ENCODE data around the gene CACNA1E. TPM values are rescaled to one million over a fixed set of nuclear protein-coding genes. Genes with fewer than 3 reads are reported as not detected.

CACNA1E gene
- total RNA-seq, 1 experiment from 2014 or later = 0.05 TPM

DNA sequence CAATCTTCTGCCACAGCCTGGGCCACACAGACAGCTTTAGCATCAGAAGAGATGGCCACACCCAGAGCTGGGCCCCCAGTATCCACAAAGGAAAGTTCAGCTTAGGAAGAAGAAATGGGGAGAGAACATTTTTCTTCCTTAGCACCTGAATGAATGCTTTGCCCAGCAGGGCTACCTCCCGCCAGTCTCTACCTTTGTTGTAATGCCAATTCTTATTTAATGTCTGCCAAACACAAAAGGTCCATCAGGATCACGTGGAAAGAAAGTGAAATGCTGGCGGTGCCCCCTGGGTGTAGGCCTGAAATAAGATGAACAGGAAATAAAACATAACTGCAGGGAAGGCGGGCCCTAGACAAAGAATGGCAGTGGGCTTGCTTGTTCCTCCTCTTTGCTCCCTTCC is 125.6 kb downstream of the CACNA1E start:
- Mint-ChIP-seq H3K4me3 (ENCODE audit: unreplicated experiment) (no peak overlapping the region), H3K4me1 (ENCODE audit: insufficient read depth, unreplicated experiment) (no peaks in the 10 kb centered on the region), H3K36me3 (ENCODE audit: insufficient read depth, unreplicated experiment) (no peaks in the 10 kb centered on the region), H3K27ac (ENCODE audit: low read depth, unreplicated experiment) (no peak overlapping the region), H3K27me3 (ENCODE audit: insufficient read depth, unreplicated experiment) (peaks cover 38% of the 10 kb centered on the region), H3K9me3 (ENCODE audit: unreplicated experiment) (no peaks in the 10 kb centered on the region)
- POLR2A ChIA-PET = no interaction called here
- no TSS peak for BruUV-seq (replicated peaks)
- no peak for DNase-seq (ENCODE audit: unreplicated experiment)
- CTCF ChIA-PET = no interaction called here
- TF ChIP-seq, protein P1, sequence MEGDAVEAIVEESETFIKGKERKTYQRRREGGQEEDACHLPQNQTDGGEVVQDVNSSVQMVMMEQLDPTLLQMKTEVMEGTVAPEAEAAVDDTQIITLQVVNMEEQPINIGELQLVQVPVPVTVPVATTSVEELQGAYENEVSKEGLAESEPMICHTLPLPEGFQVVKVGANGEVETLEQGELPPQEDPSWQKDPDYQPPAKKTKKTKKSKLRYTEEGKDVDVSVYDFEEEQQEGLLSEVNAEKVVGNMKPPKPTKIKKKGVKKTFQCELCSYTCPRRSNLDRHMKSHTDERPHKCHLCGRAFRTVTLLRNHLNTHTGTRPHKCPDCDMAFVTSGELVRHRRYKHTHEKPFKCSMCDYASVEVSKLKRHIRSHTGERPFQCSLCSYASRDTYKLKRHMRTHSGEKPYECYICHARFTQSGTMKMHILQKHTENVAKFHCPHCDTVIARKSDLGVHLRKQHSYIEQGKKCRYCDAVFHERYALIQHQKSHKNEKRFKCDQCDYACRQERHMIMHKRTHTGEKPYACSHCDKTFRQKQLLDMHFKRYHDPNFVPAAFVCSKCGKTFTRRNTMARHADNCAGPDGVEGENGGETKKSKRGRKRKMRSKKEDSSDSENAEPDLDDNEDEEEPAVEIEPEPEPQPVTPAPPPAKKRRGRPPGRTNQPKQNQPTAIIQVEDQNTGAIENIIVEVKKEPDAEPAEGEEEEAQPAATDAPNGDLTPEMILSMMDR (IDR thresholded peaks at IDR 0.05; ENCODE audit: unreplicated experiment) = no peak
- intact Hi-C loops (cut with micrococcal nuclease) = no loop called here

- H3K36me3 Mint-ChIP-seq (ENCODE audit: insufficient read depth, unreplicated experiment) = no peaks in the 10 kb centered on the region
- CTCF ChIA-PET = interaction anchor here (0.7 kb wide), 1 partner anchor 145 kb away, joined by 3 read pairs; no protein-coding TSS in a partner anchor
- intact Hi-C loops (cut with micrococcal nuclease) = no loop called here
- H3K27ac Mint-ChIP-seq (ENCODE audit: low read depth, unreplicated experiment) = no peak overlapping the region
- DNase-seq (ENCODE audit: unreplicated experiment) = no peak
- H3K27me3 Mint-ChIP-seq (ENCODE audit: insufficient read depth, unreplicated experiment) = peaks cover 19% of the 10 kb centered on the region
- TF ChIP-seq, protein P1 (IDR thresholded peaks at IDR 0.05; ENCODE audit: unreplicated experiment) = no peak
- no peaks in the 10 kb centered on the region for H3K9me3 Mint-ChIP-seq (ENCODE audit: unreplicated experiment)
- no peak overlapping the region for H3K4me3 Mint-ChIP-seq (ENCODE audit: unreplicated experiment)
- BruUV-seq (replicated peaks) = no TSS peak
- H3K4me1 Mint-ChIP-seq (ENCODE audit: insufficient read depth, unreplicated experiment) = no peaks in the 10 kb centered on the region
- POLR2A ChIA-PET = no interaction called here
Observed at GRCh38 chr1:181612100-181612499, 128.8 kb downstream of the CACNA1E start.

DNA sequence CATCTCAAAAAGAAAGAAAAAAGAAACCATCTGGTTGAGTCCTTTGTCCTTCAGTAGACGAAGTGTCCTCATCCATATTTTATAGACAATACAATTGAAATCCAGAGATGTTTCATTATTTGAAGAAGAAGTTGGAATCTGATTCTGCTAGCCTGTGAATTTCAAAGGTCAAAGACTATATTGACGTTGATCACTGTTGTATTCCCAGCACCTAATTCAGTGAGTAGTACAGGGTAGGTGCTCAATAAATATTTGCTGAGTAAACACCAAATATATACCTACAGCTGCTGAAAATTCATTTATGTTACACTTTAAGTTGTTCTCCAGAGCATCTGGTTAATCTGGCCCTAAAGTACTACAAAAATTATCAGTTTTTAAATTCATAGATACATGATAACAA is 135.2 kb downstream of the CACNA1E start:
- CTCF ChIA-PET = interaction anchor here (2.1 kb wide), 1 partner anchor 14 kb away, joined by 5 read pairs; no protein-coding TSS in a partner anchor
- no peaks in the 10 kb centered on the region for H3K4me1 Mint-ChIP-seq (ENCODE audit: insufficient read depth, unreplicated experiment)
- no peak for DNase-seq (ENCODE audit: unreplicated experiment)
- peaks cover 8% of the 10 kb centered on the region for H3K27me3 Mint-ChIP-seq (ENCODE audit: insufficient read depth, unreplicated experiment)
- POLR2A ChIA-PET = no interaction called here
- H3K4me3 Mint-ChIP-seq (ENCODE audit: unreplicated experiment) = no peak overlapping the region
- intact Hi-C loops (cut with micrococcal nuclease) = no loop called here
- no peaks in the 10 kb centered on the region for H3K9me3 Mint-ChIP-seq (ENCODE audit: unreplicated experiment)
- H3K36me3 Mint-ChIP-seq (ENCODE audit: insufficient read depth, unreplicated experiment) = no peaks in the 10 kb centered on the region
- BruUV-seq (replicated peaks) = no TSS peak
- TF ChIP-seq, protein P1 (IDR thresholded peaks at IDR 0.05; ENCODE audit: unreplicated experiment) = no peak
- H3K27ac Mint-ChIP-seq (ENCODE audit: low read depth, unreplicated experiment) = no peak overlapping the region

DNA sequence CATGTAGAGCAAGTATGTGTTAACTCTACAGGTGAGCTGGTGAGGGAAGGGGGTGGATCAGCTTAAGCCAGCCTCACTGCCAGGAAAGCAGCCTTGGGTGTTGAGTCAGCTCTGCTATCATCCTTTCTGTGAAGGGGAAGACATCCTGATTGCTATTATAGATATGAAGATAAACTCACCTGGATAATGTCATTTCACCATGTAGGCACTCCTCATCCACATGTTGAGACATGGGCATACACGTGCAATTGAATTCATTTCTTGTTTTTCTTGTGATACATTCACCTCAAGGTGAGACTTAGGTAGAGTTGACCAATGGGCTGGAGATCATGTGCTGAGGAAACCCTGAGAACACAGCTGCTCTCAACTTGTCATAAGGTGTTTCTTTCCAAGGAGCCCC is 136.9 kb downstream of the CACNA1E start:
- POLR2A ChIA-PET = interaction anchor here (1.0 kb wide), 1 partner anchor 9 kb away, joined by 6 read pairs; no protein-coding TSS in a partner anchor
- TF ChIP-seq, protein P1 (IDR thresholded peaks at IDR 0.05; ENCODE audit: unreplicated experiment) = no peak
- Mint-ChIP-seq H3K9me3 (ENCODE audit: unreplicated experiment) (no peaks in the 10 kb centered on the region), H3K4me1 (ENCODE audit: insufficient read depth, unreplicated experiment) (no peaks in the 10 kb centered on the region), H3K4me3 (ENCODE audit: unreplicated experiment) (no peak overlapping the region), H3K27me3 (ENCODE audit: insufficient read depth, unreplicated experiment) (peaks cover 8% of the 10 kb centered on the region), H3K27ac (ENCODE audit: low read depth, unreplicated experiment) (no peak overlapping the region), H3K36me3 (ENCODE audit: insufficient read depth, unreplicated experiment) (no peaks in the 10 kb centered on the region)
- intact Hi-C loops (cut with micrococcal nuclease) = no loop called here
- CTCF ChIA-PET = interaction anchor here (0.5 to 2.1 kb wide), 5 partner anchors 13 to 828 kb away, joined by 3 to 5 read pairs (median 4); no protein-coding TSS in a partner anchor
- no TSS peak for BruUV-seq (replicated peaks)
- DNase-seq (ENCODE audit: unreplicated experiment) = no peak

All from MCF 10A (cell line).